LoVo (cell line): Measurements from ENCODE around the gene GSS.
A peak's percentile ranks its signal among the peaks of the same experiment; 100 is the strongest.

Experiments
- DNase-seq: peaks from one replicate; pipeline ENCODE4 v3.0.0-alpha.2; 2016; ENCODE audit warnings: low spot score

GSS gene

DNA sequence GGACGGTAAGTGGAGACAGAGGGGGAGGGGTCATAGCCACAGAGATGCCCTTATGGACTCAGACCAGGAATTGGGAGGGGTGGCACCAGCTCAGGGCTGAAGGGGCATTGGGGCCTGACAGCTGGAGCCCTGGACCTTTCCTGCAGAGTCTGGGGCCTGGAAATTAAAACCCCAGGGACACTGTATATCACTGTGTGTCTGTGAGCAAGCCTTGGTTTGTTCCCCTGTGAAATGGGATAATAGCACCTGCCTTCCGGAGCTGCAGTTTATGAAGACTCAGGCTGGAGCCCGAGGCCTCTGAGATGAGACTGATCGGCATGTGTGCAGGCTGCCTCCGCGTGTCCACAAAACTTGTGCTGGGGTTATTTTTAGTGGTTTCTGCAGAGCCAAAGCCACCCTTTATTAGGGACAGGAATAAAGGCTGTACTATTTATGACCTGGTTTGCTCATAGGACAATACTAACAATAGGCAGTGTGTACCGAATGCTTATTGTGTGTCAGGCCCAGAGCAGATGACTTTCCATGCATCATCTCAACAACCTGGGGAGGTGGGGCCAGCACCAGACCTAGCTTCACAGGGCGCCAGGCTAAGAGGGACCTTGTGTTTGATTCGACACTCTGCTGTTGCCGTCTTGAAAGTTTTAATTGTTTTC is 22.6 kb upstream of the GSS start:
- no peak for DNase-seq

DNA sequence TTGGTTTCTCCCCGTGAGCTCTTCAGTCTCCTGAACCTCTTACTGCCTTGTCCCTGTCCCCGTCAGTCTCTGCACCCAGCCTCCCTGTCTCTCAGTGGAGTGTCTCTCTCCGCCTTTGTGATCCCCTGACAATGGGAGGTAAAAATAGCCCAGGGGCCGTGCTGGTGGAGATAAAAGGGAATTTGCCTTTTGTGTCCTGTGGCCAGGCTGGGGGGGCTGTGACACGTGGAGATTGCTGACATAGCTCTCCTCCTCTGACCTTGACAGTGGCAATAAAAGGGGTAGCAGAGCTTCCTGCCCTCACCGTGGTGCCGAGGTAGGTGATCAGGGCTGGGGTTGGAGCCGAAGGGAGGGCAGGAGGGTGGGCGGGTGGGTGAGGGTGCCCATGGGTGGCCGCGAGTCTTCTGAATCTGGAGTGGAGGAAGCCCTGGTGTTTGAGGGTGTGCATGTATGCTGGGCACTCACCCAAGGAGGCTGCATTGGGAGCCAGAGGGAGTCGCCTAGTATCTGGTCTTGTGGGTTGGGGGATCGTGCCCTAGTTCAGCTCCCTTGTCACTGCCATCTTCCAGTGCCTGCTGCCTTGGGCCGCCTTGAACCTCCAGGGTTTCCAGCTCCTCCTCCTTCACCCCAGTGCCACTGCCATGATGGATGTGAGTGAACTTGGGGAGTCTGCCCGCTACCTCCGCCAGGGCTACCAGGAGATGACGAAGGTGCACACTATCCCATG is 21.9 kb upstream of the GSS start:
- no peak for DNase-seq

DNA sequence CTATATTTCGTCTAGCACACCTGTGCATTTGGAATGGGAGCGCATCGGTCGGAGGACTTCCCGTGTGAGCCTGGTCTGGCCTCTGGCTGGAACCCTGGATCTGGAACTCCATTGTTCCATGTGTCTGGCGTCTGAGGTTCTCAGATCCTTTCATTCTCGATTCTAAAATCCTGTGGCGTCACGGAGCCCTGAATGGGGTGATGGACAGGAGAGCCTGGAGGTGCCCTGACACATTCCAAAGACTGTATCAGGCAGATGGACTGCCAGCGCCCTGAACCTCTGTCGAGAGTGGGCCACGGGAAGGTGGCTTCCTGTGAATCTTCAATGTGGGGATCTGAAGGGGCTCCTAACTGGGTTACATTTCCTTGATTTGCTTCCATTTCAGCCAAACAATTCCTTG is 20.7 kb upstream of the GSS start:
- no peak for DNase-seq

DNA sequence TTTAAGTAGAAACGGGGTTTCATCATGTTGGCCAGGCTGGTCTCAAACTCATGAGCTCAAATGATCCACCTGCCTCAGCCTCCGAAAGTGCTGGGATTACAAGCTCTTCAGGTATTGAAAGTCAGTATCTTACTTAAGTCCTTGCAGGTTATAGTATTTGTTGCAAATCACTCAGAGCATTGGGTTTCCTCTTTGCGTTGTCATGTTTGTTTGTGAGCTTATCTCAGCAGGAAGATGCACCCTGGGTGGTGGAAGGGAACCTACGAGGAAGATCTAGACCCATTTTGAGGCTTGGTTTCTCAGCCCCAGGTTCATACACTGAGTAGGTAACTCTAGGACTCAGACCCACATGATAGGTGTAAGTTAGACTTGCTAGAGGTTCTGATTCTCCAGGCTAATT is 18.6 kb upstream of the GSS start:
- no peak for DNase-seq

DNA sequence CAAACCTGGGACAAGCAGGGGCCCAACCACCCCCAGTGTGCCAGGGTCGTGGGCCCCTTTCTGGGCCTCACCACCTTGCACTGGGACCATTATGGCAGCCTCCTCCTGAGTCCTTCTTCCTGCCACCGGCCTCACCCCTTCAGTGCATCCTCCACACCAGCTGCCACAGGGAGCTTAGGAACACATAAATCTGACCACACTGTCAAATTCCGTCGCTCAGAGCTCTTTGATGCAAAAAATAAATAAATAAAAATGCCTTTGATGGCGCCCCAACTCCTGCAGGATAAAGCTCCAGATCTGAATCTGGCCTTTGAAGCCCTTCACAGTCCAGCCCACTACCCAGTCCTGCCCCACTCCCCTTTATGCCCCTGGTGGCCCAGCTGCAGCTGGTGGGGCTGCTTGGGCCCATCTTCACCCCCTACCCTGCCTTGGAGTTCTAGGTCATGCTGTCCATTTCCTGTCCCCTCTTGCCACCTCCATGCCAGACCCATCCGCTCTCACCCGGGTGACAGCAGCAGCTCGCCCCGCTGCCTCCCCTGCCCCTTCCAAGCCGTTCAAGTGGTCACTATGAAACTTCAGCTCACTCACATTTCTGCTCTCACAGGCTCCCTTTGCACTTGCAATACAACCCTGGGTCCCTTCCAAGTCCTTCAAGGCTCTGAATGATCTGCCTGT is 16.1 kb upstream of the GSS start:
- no peak for DNase-seq

DNA sequence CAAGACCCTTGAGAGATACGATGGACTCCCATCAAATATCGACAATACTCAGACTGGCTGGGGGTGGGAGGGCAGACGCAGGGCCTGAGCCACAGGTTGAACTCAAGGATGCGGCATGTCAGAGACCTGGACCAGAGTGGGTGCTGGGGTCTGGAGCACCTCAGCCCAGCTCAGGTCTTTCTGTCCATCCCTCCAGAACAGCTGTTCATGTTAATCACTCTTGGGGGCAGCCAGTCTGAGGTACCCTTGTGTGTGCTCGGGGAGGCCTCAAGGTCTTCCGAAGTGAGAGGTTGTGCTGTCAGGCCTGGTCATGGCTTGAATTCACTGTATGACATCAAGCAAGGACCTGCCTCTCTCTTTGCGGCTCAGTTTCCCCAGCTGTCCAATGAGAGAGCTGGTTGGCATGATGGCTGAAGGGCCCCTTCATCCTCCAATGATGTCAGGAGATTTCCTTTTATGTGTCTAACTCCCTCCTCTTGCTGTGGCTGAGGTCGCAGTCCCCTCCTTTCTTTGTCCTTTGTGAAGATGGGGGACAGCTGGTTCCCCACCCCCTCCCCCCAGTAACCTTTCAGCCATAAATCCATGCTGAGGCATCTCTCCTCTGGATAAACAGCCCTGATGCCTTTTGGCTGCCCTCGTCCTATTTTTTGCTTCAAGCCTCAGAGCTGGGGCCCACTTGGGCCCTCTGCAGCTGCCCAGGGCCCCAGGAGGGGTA is 15.4 kb upstream of the GSS start:
- no peak for DNase-seq

DNA sequence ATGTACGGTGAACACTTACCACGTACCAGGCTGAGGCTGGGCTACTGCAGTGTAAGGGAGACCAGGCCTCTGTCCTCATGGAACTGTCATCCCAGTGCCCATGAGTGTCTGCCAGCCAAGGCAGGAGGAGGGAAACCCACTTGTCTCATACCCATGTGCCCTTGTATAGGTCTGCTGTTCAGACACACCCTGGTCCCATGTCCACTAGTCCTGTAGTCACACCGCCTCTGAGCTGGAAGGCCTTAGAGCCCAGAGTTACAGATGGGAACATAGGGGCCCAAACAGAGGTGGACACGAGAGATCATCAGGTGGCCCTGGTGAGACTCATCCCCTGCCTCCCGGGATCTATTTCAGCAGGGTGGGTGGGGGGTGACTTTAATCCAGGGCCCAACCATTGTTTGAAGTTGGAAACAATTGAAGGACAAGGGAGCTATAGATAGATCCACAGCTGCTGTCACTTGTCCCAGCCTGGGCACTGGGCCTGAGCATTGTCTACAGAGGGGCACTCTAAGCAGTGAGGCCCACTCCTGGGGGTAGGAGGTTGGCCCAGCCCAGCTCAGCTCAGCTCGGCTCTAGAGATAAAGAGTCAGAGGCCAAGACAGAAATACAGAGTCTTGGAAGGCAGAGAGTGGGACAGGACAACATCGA is 14.7 kb upstream of the GSS start:
- DNase-seq: no peak

DNA sequence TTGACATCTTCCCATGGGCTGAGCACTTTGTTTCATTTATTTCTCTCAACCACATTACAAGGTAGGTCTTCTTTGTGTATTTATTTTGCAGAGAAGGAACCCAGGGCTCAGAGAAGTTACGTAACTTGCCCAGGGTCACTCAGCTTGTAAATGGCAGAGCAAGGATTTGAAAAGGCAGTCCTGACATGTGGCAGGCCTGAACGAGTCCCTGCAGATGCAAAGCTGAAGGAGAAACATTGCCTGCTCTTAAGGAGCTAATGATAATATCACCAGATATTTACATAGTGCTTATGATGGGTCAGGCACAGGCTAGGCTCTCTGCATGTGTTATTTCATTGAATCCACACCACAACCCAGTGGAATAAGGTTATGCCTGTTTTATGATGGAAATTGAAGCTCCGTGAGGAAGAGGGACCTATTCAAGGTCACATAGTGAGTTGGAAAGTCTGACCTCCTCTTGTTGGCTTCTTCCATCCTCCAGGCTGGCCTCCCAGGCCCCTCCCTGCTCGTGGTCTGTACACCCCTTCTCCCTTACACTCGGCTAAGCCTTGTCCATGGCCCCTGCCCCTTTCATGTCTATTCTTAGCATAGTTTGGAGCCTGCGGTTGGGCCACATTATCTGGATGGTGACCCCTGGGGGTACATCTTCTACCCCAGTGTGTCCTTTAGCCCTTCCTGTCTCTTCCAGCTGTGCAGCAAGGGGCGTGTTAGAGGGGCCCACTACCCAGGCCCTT is 12.6 kb upstream of the GSS start:
- DNase-seq: no peak

DNA sequence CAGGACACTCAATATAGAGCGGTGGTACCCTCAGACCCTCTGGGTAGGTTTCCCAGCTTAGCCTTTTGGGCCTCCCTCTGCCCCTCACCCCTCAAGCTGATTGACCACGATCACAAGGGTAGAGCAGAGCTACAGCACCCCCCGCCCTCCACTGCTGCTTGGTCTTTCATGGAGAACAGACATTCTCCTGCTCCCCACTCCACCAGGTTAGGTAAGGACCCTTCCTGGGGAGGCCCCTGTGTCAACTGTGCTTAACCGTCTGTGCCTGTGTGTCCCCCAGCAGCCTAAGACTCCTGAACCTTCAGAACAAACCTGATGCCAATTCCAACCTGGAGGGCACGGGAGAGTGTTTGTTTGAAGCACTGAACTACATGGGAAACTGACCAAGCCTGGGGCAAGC is 11.8 kb upstream of the GSS start:
- no peak for DNase-seq

DNA sequence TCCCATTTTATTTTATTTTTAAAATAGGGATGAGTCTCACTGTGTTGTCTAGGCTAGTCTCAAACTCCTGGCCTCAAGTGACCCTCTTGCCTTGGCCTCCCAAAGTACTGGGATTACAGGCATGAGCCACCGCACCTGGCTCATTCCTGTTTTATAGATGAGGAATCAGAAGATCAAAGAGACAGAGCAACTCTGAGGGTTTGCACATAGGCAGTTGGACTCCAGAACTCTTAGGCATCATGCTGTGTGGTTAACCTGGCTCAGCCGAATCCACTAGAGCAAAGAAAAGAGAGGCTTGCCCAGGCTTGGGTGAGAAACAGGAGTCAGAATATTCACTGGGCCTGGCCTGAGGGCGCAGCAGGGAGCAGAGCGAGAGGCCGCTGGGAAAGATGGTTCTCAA is 9.4 kb upstream of the GSS start:
- no peak for DNase-seq

DNA sequence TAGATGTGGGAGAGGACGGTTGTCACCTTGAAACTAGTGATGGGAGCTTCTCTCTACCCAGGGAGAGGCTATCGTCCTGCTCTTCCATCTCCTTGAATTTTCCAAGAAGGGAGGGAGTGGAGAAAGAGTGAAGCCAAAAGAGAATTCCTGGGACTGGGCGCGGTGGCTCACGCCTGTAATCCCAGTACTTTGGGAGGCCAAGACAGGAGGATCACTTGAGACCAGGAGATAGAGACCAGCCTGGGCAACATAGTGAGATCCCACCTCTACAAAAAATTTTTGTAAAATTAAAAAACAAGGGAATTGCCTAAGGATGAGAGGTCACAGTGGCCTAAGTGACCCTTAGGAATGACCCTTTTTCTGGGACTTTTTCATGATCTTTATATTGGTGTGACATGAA is 8.9 kb upstream of the GSS start:
- no peak for DNase-seq

DNA sequence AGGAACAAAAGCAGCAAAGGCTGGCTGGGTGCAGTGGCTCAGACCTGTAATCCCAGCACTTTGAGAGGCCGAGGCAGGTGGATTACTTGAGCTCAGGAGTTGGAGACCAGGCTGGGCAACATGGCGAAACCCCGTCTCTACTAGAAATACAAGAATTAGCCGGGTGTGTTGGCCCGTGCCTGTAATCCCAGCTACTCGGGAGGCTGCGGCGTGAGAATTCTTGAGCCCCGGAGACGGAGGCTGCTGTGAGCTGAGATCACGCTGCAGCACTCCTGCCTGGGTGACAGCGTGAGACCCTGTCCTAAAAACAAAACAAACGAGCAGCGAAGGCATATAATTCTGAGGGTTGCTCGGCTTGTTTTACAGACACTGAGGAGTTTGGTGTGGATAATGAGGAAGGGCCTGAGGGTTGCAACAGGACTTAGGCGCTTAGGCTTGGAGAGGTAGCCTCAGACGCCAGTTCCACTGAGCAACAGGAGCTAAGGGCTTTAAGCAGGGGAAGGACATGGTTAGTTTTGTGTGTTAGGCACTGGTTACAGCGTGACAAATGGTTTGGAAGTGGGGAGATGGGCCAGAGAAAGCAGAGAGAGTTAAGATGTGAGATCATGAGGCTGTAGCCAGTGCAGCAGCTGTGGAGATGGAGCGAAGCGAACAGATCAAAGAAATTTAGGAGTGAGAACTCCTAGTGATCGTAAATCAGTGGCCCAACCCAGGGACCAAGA is 1.3 kb upstream of the GSS start:
- DNase-seq: no peak

DNA sequence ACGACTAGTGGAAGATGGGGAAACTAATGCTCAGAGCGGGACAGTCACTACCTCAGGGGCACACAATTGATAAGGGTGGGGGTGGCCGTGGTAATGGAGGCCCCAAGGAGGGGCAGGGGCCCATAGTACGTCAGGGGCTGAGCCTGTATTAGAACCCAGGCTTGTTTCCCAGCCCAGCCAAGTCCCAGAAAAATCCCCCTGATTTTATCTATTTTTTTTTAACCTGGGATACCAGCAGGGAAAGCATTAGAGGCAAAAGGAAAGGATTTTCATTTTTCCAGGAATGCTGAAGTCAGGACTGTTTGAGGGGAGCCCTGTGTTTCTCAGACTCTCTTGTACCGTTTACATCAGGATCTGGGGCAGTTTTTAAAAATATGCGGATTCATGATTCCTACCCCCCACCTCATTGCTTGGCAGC is 444 bp upstream of the GSS start:
- no peak for DNase-seq

DNA sequence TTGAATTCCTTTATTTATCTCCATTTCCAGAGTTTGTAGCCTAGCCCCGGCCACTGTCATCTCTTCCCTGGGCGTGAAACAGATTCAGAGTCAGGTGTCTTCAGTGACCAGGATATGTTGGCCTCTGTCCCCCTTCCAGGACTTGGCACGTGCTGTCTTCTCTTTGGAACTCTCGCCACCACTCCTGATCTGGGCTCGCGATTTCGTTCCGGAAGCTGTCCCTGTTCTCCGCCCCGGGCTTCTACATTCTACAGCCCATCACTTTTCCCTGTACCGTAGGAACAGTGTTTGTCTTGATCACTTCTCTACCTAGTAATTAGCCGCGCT is 739 bp downstream of the GSS start:
- DNase-seq: peak; percentile 51

DNA sequence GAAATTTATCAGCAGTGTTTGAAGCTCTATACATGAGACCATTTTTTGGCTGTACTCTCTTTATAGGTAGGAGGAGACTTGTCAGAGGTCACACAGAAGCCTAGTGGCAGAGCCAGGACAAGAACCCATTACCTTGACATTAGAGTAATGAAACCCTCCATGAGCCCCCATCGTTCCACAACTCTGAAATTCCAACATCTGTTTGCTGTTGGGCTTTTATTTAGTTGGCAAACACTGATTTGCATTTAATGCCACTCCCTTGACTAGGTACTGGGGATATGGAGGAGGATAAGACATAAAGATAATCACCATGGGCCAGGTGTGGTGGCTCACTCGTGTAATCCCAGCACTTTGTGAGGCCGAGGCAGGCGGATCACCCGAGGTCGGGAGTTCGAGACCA is 1.6 kb downstream of the GSS start:
- no peak for DNase-seq

DNA sequence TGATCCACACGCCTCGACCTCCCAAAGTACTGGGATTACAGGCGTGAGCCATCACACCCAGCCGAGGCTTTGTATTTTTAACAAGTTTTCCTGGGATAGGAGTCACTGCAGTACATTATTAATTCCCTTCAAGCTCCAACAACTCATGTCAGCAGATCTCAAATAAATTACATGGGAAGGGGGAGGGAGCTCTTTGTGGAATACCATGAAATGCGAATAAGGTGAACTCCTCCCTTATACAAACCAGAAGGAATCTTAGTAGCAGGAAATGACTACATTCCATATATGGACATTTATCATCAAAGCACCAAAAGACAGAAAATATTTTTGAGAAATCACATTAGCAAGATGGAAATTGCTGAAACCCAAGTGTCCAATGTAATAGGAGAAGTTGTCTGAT is 2.9 kb downstream of the GSS start:
- DNase-seq: no peak

DNA sequence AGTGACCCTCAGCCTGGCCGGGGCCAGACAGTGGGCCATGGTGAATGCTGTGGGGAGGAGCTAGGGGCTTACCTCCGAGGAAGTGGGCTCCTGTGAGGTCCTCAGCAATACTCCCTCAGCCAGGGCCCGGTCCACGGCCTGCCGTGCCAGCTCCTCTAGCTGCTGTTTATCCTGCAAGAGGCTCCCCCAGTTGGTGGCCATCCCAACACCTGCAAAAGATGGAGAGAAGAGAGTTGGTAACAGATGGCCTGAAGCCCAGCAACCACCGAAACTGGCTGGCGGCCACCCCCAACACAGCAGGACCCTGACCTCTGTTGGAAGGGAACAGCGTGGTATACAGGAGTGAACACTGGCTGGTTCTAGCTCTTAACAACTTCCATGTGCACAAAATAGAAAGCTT is 4.0 kb downstream of the GSS start:
- no peak for DNase-seq

DNA sequence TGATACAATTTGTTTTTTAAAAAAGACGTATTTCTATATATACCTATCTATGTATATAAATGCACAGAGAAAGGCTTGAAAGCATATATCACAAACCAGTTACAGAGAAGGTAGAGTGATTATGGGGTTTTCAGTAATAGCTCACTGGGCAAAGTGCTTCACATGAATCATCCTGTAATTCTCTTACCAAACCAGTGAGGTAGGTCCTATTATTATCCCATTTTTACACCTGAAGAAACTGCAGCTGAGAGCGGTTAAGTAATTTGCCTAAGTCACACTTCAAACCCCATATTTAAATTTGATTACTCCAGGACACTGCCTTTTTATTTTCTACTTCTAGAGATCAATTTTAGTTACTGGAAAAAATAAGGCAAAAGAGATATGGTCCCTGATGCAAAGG is 4.4 kb downstream of the GSS start:
- no peak for DNase-seq

DNA sequence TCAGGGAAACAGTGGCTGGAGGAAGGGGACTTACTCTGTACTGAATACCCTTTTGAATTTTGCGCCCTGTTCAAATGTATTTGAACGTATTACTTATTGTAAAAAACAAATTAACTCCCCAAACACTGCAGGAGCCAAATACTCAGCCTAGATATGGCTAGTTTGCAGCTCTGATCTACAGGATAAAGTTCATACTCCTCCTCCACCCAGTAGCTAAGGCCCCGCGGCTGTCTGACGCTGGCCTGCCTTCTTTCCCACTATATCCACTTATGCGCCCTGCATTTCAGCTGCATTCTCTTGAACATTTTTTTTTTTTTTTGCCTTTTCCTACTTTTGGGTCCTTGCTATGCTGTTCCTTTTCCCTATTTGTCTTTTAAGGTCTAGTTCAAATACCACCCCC is 6.5 kb downstream of the GSS start:
- no peak for DNase-seq

DNA sequence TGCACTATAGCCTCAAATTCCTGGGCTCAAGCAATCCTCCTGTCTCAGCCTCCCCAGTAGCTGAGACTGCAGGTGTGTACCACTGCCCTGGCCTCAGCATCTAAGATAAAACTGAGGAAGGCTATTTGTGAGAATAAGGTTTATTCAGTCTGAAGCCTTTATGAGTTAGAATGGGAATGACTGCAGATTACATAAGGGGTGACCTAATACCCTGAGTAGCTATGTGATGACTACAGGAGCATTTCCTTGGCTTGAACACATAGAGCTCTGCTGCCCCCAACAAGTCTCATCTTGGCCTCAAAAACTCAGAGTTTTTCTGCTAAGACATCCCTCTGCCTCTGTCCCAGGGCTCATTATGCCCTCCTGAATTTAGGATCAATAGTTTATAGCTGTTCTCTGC is 7.6 kb downstream of the GSS start:
- DNase-seq: no peak

DNA sequence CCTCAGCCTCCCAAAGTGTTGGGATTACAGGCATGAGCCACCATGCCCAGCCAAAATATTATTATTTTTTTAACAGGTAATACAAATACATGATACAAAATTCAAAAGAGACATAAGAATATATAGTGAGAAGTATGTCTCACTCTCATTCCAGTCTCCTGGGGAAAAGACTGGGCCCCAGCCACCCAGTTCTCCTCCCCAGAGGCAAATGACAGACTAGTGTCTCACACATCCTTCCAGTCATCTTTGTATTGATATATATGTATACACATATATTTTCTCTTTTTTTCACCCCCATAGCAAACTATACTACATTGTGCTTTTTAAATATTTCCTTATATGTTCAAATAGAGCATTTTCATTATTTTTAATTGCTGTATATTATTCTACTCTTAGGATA is 8.3 kb downstream of the GSS start:
- no peak for DNase-seq
